HG03521 (cell line): ENCODE measurements around the gene APCDD1L.

Experiments
- ATAC-seq: cut with Tn5 transposase; IDR thresholded peaks from one replicate; pipeline ENCODE4 v1.9.1; 2021; ENCODE audit warnings: mild to moderate bottlenecking, moderate library complexity; ENCODE audit not compliant: unreplicated experiment

The APCDD1L gene

DNA sequence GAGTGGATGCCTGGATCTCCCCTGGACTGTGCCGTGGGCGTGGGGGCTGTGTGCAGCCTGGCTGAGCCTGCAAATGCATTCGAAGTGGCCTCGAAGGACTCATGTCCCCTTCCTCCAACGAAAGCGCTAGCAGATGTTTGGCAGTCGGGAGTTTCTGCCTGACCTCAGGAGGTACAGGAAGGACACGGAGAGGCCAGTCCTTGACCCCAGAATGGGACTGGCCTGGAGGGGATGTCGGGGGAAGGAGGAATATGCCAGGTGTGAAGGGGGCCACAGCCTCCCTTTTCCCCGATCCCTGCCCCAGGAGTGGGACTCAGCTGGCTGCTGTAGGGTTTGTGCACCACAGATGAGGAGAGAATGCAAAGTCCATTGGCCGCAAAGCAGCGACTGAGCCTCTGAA is 45.6 kb downstream of the APCDD1L start:
- ATAC-seq, result no peak

DNA sequence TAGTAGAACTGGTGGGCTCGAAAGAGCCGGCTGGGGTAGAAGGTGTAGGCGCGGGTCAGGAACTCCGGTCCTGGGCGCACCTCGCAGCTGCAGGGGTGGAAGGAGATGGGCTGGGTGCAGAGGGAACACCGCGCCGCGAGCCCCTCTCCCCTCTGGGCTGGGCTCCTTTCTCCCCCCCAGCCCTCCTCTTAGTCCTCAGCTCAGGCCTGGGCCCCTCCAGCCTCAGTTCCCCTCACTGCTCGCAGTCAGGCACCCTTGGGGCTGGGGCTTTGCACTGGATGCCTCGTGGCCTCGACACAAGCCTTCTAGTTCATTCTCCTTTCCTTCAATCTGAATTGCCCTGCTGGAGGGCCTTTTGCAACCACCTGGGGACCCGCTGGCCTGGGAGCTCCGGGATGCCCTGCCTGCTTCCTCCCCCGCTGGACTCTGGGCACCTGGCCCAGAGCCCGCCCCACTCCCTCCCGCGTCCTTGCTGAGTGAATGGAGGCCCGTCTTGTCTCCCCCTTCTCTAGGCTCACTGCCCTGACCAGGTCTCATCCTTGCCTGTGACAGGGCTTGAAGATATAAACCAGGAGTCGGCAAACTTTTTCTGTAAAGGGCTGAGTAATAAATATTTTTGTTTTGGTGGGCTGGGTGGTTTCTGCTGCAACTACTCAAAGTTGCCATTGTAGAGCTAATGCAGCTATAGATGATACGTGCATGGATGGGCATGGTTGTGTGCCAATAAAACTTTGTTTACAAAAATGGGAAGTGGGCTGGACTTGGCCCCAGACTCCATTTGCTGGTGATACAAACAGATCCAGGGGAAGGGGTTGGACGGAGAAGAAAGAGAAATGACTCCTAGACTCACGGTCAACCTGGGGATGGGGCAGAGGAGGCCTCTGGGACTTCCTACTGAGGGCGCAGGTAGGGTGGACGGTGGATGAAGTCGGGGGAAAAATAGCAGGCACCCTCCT is 47.3 kb downstream of the APCDD1L start:
- ATAC-seq, result no peak

DNA sequence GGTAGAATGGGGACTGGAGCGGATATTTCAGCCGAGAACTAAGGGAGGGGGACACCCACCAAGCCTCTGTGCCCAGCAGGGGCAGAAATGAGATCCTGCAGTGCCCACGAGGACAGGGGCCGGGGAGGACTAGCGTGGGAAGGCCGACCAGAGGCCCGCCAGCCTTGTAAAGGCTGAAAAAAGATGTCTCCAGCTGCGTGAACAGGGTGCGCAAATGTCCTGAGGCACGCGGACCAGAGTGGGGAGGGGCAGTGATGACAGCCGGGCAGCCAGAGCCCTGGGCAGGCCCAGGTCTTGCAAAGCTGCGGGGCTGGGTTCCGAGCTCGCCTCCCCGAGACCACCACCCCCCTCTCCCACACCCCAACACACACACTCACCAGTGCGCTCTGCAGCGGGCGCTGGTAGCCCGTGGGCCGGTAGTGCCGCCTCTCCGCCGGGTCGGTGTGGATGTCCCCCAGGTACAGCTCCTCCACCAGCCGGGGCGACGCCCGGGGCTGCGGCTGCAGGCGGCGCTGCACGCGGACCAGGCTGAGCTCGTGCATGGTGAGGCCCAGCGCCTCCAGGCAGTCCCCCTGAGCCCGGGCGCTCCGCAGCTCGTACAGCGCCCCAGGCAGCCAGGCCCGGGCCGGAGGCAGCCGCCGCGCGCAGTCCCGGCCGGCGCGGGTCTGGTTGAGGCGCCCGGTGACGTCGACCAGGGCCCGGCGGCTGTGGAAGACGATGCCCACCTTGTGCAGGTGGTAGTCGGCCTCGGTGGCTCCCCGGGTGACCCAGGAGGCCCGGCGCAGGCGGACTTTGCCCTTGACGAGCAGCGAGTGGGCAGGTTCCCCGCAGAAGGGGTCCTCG is 48.2 kb downstream of the APCDD1L start:
- ATAC-seq, result no peak

DNA sequence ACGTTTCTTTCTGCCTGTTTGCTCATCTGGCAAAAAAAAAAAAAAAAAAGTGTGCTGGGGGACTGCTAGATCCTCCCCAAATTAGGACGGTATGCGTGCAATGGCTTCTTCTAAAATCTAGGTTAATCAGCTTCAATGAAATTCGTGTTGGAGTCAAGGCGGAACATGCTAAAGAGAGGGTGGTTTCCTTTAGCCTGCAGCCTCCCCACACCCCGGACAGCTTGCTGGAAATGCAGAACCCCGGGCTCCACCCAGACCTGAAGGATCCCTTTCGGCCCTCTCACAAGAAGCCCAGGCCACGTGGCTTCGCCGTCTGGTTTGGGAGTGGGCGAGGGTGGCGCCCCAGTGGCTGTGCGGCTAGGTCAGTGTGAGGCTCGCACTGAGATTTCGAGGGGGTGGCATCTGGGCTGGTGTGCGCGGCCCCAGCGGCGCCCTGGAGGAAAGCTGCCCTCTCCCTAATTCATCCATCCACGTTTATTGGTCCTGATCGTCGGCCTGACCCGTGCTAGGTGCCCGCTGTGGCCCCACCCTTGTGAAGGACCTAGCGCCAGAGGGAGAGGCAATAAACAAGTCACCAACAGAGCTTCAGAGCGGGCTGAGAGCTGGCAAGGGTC is 49.0 kb downstream of the APCDD1L start:
- no peak for ATAC-seq

DNA sequence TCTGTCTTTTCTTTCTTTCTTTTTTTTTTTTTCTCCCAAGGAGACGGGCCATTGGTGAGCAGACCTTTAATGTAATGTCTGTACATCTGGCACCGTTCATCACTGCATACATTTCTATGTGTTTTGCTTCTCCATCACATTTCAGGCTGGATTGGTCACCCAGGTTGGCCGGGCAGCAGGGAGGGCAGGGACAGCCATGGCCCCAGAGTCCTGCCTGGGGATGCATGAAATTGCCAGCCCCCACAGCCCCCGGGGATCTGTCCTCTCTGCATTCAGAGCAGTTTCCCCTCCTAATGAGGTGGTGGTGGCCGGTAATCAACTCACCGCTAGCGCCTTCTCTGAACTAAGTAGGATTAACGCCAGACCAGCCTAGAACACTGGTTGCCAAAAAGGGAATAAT is 50.4 kb downstream of the APCDD1L start:
- ATAC-seq, result no peak

DNA sequence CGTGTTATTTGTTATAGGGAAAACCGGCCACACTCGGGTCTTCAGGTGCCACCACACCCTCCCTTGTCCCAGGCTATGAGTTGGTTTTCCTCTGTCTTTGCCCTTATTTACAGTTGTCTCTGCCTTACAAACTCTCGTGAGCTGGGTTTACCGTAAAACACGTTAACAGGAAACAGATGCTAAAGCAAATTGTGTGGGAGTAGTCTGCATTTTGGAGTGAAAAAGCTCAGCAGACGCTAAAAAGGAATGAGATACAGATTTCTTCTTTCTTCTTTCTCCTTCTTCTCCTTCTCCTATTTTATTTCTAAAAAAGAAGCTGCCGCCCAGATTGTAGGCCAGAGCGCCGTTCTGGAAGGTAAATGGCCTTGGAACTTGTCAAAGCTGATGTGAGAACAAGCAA is 51.9 kb downstream of the APCDD1L start:
- ATAC-seq, result no peak

DNA sequence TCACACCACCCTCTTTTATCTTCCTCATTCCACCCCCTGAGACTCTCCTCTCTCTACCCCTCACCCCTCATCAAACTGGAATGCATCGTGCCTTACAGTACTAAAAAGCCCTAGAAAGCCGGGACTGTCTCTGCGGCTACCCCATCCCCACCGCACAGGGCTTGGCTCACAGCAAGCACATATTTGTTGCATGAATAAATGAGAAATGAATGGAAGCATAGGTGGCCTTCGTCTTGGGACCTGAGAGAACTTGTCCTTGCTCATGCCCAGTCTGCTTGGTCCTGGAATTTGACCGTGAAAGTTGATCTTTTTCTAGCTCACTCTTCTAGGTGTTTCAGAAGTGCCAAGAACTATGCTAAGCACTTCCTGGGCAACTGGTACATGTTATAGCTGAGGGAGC is 53.3 kb downstream of the APCDD1L start:
- no peak for ATAC-seq

DNA sequence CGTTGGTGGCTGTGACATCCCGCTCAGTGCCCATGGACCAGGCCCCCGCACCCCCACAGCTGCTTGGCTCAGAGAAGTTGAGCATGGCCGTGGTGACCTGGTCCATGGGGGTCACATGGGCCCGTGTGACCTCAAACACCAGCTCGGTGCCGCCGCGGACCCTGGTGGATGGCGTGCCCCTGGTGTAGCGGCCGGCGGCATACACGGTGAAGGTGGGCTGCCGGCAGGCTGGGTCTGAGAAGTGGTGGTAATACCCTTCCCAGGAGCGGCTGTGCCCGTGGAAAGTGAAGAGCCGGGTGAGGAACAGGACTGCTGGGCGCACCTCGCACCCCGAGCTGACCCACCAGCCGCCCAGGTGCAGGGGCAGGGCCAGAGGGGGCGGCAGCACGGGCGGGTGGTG is 54.1 kb downstream of the APCDD1L start:
- no peak for ATAC-seq

DNA sequence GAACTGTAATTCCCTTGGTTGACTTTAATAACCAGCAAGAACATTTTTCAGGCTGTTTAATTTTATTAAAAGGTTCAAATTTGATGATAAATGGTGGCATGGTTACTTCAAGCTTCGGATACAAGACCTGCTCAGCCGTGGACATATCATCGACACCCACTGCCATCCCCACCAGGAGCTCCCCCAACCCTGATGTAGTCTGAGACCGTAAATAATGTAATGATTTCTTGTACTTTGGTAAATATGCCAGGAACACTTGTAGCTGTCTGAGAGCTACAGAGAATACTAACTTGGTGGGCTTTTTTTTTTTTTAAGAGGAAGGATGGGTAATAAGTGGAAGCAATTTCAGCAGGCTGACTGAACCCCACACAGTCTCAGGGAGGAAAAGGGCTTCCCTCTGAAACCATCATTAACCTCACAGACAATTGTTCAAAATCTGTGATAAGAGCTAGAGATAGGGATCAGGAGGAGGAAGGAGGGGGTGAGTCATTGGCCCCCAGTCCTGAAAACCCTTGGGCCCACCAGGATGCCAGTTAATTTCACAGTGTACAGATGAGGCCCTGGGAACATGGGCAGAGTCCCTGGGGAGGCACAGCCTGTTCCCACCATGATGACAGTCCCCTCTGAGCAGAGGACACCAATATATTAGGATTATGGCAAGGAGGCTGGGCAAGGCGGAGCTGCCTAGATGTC is 56.0 kb downstream of the APCDD1L start:
- peak; percentile 15 for ATAC-seq

DNA sequence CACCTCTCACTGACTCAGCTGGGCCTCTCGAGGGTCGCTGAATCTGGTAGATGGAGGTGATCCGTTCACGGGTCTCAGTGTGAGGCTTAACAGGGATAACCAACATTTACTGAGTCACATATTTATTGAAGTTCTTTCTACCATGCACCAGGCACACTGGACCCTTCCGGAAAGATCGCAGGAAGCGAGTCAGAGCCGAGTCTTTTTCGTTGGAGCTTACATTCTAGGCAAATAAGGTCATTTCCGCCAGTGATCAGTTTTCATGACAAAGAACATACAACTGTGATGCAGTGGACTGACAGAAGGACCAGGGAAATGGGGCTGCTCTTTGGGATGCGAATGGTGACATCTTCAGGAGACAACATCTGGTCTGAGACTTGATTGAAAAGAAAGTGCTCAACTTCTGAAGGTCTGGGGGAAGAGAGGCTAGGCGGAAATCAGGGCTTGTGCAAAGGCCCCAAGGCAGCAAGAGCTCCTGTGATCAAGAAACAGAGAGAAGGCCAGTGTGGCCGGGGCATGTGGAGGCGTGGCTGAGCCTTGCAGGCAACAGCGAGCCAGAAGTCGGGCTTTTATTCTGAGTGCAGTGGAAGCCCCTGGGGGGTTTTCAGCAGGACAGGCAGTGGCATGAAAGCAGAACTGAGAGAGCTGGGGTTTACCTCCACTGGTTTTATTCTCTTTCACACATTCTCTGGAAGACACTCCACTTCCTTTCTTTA is 56.7 kb downstream of the APCDD1L start:
- peak; percentile 95 for ATAC-seq

DNA sequence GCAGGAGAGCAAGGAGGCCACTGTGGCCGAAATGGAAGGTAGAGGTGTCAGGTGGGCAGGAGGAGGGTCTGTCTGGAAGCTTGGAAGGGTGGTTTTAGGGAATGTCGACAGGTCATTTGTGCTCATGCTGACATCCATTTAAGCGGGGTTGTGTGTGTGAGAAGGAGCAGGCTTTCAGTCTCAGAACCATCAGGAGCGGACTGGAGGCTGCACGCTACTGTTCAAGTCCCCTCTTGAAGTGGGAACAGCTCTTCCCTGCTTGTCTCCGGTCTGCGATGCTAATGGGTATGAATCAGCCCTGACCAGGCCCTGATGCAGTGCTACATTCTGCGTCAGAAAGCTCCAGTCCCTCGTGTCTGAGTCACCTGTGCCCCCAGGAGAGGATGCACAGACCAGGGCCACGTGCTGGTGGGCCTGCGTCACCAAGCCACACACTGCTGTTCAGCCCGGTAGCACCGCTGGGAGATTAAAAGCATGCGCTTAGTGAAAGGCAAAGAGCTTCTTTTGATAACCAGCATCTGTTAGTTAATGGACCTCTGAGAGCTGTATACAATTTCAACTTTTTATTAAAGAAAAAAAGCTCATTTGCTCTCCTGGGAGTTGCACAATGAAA is 58.0 kb downstream of the APCDD1L start:
- no peak for ATAC-seq

DNA sequence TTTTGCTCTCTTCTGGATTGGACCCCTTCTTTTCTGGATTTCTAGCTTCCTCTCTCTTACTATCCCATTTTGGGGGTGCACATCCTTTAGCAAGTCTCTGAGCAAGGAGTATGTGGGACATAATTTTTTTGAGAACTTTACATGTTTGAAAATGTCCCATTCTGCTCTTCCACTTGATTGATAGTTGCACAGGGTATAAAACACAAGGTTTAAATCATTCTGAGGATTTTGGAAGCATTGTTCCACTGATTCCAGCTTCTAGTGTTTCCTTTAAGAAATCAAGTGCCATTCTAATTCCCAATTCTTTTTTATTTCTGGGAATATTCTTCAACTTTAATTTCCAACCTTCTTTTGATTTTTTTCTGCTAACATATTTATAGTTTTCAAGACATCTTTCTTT is 60.7 kb downstream of the APCDD1L start:
- ATAC-seq, result no peak

DNA sequence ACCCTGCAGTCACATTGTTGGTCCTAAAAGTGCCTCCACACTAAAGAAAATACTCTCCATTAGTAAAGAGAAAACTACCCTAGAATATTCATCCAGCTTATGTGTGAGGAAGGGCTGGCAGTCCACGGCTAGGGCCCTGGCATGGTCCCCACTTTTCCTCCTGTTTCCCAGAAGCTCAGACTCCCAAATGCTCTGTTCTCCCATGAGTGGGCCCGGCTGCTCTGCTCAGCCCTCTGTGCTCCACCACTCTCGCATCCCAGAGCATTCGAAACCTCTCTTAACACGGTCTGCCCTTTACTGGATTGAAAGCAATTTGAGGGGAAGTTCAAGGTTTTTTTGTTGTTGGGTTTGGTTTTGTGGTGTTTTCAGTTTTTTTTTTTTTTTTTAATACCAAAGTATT is 61.8 kb downstream of the APCDD1L start:
- ATAC-seq, result no peak

DNA sequence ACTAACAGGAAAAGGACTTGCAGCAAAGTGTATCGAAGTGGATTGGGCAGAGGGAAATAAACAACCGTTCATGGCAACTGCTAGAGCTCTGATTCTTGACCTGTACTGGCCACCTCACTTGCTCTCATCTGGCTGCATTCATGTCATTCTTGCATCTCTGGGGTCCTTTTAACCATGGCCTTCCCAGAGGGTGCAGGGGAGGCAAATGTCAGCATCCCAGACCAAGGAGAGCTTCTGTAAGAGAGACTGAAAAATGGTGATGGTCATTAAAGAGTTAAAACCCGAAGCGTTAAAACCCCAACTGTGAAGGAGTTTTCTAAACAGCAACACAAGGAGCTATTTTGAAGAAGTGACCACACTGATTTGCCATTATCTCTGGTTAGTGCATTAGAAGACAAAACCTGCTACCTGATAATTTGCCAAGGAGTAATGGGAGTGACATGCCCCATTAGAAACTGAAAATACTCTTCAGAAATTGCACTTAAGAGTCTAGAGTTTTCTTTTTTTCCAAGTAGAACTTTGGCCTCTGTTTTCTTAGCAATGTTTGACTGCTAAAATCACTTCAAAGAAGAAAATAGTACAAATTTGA is 62.4 kb downstream of the APCDD1L start:
- ATAC-seq, result no peak

DNA sequence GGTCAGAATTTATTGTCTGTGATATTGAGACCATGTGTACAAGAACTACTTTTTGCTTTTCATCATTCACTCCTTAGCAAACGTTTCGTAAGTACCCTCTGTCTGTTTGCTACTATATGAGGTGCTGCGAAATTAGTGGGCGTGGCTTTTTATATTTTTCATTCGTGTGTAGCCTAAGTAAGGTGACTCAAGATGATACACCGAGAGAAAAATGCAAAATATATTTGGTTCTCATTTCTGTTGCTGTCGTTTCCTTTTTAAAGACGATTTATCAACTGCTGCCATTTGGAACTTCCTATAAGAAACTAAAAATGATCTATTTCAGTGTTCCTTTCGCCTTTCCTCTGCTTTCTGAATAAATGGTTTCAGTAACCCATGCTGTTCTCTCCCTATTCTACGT is 64.9 kb downstream of the APCDD1L start:
- no peak for ATAC-seq

DNA sequence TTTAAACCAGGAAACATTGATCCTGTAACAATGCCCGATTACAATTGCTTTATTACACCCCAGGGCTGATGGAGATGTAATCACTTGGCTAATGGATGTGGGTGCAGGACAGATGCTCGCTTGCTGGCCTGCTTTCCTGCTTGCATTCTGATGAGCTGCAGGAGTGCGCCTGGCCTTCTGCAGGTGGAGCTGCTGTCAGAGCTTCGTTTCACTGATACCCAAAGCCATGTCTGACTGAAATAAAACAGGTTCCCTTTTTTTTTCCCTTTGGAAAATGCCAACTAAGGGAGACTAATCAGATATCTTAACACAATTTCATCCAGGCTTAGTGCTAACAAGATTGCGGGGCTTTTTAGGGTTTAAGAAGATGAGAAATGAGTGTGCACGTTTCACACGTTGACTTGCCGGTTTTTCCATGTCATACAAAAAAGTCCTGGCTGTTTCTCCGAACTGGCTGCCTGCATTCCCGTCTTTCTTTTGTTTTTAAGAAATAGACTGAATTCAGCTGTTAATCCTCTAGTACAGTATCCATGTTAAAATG is 65.4 kb downstream of the APCDD1L start:
- no peak for ATAC-seq

DNA sequence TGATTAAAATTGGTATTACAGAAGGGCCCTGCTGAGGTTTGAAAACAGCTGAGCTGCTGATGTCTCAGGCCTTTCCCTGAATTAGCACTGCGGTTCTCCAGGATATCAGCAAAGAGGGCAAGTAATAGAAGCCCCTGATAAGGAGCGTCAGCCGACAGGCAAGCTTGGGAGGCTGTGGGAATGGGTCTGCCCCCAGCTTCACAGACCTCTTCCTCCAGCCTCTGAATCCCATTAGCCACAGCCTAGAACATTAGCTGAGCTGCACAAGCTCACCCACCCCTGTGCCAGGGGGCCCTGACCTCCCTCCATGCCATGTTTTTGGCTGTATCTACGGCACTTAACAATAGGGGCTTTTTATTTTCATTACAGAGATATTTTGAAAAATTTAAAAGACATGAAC is 66.2 kb downstream of the APCDD1L start:
- ATAC-seq, result no peak

DNA sequence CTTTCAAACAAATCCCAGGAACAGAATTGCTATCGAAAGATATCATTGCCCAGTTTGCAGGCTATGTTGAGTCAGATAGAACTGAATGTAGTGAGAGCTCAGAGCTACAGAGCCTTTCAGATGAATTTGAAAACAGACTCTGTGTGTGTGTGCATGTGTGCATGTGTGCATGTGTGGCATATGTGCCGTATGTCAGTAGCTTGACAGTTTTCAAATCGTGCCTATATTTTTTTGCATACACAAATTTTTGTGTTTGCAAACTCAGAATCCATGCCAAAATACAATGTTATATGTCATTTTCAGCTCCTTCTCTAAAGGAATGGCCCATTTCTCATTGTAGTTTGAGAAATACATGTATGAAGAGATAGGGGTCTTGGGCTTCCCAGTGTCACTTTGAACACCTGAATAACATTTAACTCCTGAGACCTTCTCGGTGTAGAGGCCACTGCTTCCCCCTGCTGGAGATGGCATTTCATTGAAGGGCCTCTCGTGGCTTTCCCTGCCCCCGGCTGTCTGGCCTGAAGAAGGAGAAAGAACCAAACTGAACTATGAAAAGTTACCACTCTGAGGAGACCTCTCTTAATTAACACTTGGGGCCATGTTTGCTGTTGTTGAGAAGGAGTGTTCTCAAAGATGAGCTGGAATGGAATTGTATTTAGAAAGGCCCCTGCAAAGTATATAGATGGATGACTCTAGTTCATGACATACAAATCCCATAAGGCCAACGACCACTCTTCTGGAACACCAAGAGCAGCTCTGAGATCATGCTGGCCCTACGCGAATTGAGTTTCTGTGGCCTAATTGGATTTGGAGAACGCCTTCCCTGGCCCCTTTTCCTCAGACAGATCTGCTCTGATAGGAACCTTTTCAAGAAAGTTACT is 67.4 kb downstream of the APCDD1L start:
- no peak for ATAC-seq
